Fibroblast of the aortic adventitia (primary cell): ENCODE measurements around the gene ARG2. TPM values are rescaled to one million over a fixed set of nuclear protein-coding genes. Genes with fewer than 3 reads are reported as not detected.
A peak's percentile ranks its signal among the peaks of the same experiment; 100 is the strongest.

Experiments
- DNase-seq: peaks from one replicate; pipeline ENCODE4 v3.0.0-alpha.2; 2010; ENCODE audit warnings: low read depth
- H3K4me3 ChIP-seq: 2 replicates; pipeline ENCODE4 v1.5.1; 2011; ENCODE audit warnings: low read depth, mild to moderate bottlenecking, control low read depth, low read length, moderate library complexity
- total RNA-seq: library from RNA; depleted of rRNA; stranded (reverse); fragments of >200 nt; gene quantifications from 2 replicates; pipeline ENCODE4 v1.2.3, GENCODE V29; 2012; ENCODE audit warnings: low replicate concordance
- TF ChIP-seq, protein P1 (sequence below): IDR thresholded peaks from 2 replicates; pipeline ENCODE4 v1.5.1; 2011; ENCODE audit warnings: mild to moderate bottlenecking, low read length, control low read depth, inconsistent platforms; ENCODE audit not compliant: insufficient read depth

ARG2 gene
- total RNA-seq, 1 donor = 7.0 TPM

DNA sequence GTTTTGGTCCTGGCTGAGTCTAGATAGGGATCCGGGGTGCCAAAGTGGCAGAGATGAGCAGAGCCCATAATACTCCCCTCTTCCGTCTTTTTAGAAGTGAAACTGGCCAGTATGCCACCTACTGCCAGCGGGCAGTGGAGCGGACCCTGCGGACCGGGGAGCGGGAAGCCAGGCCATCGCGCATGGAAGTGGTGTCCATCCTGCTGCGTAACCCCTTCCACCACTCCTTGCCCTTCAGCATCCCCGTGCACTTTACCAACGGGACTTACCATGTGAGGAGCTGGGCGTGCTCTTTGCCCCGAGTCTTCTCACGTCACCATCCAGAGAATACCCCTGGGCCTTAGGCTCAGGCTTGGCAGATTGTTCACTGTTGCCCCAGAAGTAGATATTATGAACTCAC is 40.7 kb upstream of the ARG2 start:
- TF ChIP-seq, protein P1, sequence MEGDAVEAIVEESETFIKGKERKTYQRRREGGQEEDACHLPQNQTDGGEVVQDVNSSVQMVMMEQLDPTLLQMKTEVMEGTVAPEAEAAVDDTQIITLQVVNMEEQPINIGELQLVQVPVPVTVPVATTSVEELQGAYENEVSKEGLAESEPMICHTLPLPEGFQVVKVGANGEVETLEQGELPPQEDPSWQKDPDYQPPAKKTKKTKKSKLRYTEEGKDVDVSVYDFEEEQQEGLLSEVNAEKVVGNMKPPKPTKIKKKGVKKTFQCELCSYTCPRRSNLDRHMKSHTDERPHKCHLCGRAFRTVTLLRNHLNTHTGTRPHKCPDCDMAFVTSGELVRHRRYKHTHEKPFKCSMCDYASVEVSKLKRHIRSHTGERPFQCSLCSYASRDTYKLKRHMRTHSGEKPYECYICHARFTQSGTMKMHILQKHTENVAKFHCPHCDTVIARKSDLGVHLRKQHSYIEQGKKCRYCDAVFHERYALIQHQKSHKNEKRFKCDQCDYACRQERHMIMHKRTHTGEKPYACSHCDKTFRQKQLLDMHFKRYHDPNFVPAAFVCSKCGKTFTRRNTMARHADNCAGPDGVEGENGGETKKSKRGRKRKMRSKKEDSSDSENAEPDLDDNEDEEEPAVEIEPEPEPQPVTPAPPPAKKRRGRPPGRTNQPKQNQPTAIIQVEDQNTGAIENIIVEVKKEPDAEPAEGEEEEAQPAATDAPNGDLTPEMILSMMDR = no peak
- no peak overlapping the region for H3K4me3 ChIP-seq
- no peak for DNase-seq

DNA sequence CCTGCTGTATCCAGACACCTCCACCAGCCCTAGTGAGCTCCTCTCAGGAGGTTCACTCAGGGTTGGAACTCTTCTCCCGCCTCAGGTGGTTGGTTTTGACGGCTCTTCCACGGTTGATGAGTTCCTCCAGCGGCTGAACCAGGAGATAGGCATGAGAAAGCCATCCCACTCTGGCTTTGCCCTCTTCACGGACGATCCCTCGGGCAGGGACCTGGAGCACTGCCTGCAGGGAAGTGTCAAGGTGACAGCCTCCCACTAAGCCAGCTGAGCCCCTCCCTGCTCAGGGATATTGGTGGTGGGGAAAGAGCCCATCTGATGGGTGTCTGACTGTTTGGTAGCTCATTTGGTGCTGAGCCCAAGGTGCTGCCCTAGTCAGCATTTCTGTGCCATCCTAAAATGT is 40.1 kb upstream of the ARG2 start:
- TF ChIP-seq, protein P1 = no peak
- no peak for DNase-seq

DNA sequence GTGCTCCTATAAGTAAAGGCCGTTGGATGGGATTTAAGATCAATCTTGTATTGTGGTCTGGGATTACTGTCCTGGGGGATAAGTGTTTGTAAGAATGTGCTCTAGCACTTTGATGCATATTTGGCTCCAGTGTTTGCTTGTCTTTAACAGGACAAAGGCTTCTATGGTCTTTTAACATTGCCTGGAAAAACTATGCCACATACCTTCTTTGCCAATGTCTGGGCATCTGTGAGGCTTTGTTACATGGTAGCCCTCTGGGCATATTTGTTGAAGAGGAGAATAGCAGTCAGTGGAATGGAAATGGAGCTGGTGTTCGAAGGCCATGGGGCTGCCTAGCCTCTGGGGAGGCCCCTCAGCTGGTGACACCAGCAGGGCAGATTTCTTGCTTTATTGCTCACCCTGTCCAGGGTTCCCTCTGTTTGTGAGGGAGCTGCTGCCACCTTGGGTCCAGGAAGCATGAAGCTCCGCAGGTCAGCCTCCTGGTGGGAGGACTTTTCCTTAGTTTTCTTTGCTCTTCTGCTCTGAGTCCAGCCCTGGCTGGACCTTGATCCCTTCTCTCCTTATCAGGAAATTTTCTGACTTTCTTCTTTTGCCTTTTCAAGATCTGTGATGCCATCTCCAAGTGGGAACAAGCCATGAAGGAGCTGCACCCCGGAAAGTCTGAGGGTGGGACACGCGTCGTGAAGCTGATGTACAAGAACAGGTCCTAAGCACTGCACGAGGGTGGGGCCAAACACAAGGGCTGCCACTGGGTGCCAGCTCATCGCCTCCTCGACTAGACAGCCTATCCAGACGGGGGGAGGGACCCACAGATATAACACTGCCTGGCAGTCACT is 39.2 kb upstream of the ARG2 start:
- TF ChIP-seq, protein P1 = no peak
- DNase-seq = no peak

More for the DNA sequence above, 40.1 kb upstream of the ARG2 start:
- no peak overlapping the region for H3K4me3 ChIP-seq

DNA sequence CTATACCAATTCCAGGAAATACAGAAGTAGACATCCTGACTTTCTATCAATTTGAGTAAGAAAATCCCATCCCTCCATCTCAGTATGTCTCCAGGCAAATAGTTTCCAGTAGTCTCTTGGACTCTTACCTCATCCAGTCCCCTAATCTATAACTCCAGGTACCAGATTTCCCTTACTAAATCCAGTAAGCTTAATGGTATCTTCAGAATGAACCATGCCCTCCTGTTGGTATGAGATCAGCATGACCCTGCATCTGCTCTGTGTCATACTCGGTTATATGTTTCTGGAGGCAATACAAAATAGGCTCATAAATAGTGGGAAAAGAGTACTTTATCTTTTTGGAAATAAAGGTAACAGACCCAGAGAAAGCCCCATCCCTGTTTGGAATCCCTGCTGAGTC is 38.1 kb upstream of the ARG2 start:
- no peak overlapping the region for H3K4me3 ChIP-seq
- DNase-seq = no peak
- TF ChIP-seq, protein P1 = no peak

More for the DNA sequence above, 39.2 kb upstream of the ARG2 start:
- H3K4me3 ChIP-seq = no peak overlapping the region

DNA sequence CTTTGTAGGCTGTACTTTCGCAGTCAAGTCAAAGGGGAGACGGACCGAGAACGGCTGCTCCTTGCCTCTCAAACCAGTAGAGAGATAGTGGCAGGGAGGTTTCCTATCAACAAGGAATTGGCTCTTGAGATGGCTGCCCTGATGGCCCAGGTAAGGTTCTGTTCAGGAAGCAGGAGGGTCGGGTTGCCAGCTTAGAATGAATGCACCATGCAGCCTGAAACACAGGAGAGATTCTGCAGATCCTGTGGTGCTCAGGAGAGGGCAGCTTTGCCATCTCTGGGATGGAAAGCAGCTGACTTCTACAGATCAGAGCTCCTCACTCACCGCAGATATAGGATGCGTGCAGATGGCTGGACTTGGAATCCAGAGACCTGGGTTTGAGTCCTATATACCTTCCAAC is 37.7 kb upstream of the ARG2 start:
- TF ChIP-seq, protein P1 = no peak

DNA sequence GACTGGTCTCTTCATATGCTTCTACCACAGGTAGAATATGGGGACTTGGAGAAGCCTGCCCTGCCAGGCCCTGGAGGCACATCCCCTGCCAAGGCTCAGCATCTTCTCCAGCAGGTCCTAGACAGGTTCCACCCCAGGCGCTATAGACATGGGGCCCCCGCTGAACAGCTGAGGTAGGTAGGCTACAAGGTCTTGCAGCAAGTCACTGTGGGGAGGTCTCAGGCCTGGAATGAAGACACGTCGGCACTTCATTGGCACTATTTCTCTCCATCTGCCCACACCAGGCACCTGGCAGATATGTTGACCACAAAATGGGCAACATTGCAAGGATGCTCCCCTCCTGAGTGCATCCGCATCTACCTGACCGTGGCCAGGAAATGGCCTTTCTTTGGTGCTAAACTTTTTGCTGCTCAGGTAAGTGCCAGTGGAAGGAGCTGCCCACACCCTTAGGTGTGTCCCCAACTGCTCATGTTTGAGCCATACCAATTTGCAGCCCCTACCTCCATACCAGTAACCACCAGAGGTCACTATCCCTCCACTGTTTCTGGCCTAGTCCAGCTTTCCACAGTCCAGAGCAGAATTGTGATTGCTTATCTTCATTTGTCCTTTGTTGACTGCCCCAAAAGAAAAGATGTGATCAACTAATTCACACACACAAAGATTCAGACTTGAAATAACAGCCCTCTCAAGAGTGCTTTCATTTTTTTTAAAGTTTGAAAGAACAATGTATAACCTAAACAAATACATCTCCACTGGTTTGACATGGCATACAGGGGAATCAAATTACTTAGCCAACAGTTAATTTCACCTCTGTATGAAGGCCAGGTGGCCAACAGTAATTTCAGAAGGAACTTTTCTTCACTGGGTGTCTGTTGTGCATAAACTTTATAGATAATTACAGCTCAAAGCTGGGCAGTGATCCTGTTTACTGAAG is 35.7 kb upstream of the ARG2 start:
- peak; percentile 62 for DNase-seq
- TF ChIP-seq, protein P1 = peak; percentile 81
- H3K4me3 ChIP-seq = no peak overlapping the region

More for the DNA sequence above, 37.7 kb upstream of the ARG2 start:
- no peak overlapping the region for H3K4me3 ChIP-seq
- no peak for DNase-seq
